GM12878 (cell line): ENCODE results near the gene STK38. TPM values are rescaled to one million over a fixed set of nuclear protein-coding genes. Genes with fewer than 3 reads are reported as not detected.

Experiments
- ATAC-seq: fragments of 200-7000 bp; cut with Tn5 transposase; 3 replicates; pipeline ENCODE4 v1.9.1; 2020; ENCODE audit warnings: mild to moderate bottlenecking, moderate library complexity
- BruUV-seq: library from RNA; stranded (reverse); fragments of 400-500 nt; replicated peaks from 2 replicates; lab custom pipeline; 2021; lab: Mats Ljungman, UMichigan
- CTCF ChIA-PET: fragments of 300-600 bp; sonication (Branson Sonifier 250); formaldehyde crosslinking; extraction: SDS; loops from one replicate; lab custom pipeline; 2021; ENCODE audit warnings: inconsistent platforms; lab: Yijun Ruan, JAX
- POLR2A ChIA-PET: fragments of 350-600 bp; formaldehyde crosslinking; extraction: SDS; loops from one replicate; lab custom pipeline; 2021; ENCODE audit warnings: inconsistent platforms; lab: Charles Lee
- RAD21 ChIA-PET: fragments of 300-600 bp; sonication (Branson Sonifier 250); formaldehyde crosslinking; loops from one replicate; lab custom pipeline; 2023; ENCODE audit warnings: antibody characterized with exemption; ENCODE audit not compliant: unreplicated experiment; lab: Charles Lee
- SMC1A ChIA-PET: fragments of 300-600 bp; sonication (Branson Sonifier 250); formaldehyde crosslinking; loops from one replicate; lab custom pipeline; 2023; ENCODE audit not compliant: unreplicated experiment, uncharacterized antibody; lab: Charles Lee
- DNase-seq: peaks from one replicate; pipeline ENCODE4 v3.0.0-alpha.2; 2011; ENCODE audit warnings: low read depth, low spot score
- FAIRE-seq: peaks from 3 replicates; lab custom pipeline; 2011; peaks lifted over from hg19 to GRCh38; lab: Jason Lieb, UNC
- H2AFZ ChIP-seq: 2 replicates; pipeline ENCODE4 v1.6.0; 2011; ENCODE audit warnings: low read depth, low read length, control low read depth; ENCODE audit not compliant: control insufficient read depth
- H3K27ac ChIP-seq: 2 replicates; pipeline ENCODE4 v1.5.1; 2011; ENCODE audit warnings: control low read depth; ENCODE audit not compliant: control insufficient read depth, insufficient read depth
- H3K27me3 ChIP-seq, 2 experiments: replicated peaks in 1 of 2; 2 replicates each; pipeline versions ENCODE4 v1.6.0 to v1.6.1; 2011; ENCODE audit warnings: low read length in 1 of 2; ENCODE audit not compliant: control insufficient read depth in 2 of 2, insufficient read depth in 2 of 2
- H3K36me3 ChIP-seq, 2 experiments: 2 replicates each; pipeline ENCODE4 v1.5.1; 2011; ENCODE audit warnings: low read length in 1 of 2; ENCODE audit not compliant: control insufficient read depth in 2 of 2, insufficient read depth in 2 of 2
- H3K4me1 ChIP-seq: 2 replicates; pipeline ENCODE4 v1.6.1; 2011; ENCODE audit warnings: mild to moderate bottlenecking, low read length, moderate library complexity, mixed read lengths; ENCODE audit not compliant: control insufficient read depth, insufficient read depth
- H3K4me2 ChIP-seq: 2 replicates; pipeline ENCODE4 v1.6.0; 2011; ENCODE audit warnings: control low read depth; ENCODE audit not compliant: control insufficient read depth, insufficient read depth
- H3K4me3 ChIP-seq: fragments of 200-600 bp; sonication (generic); 2 replicates; pipeline ENCODE4 v1.5.1; 2016
- H3K79me2 ChIP-seq: 2 replicates; pipeline ENCODE4 v1.6.0; 2011; ENCODE audit warnings: low read length; ENCODE audit not compliant: control insufficient read depth, insufficient read depth
- H3K9ac ChIP-seq: 2 replicates; pipeline ENCODE4 v1.8.0; 2011; ENCODE audit warnings: low read length, control low read depth, mixed read lengths; ENCODE audit not compliant: control insufficient read depth, insufficient read depth
- H3K9me3 ChIP-seq: replicated peaks from 3 replicates; pipeline ENCODE4 v1.5.1; 2011; ENCODE audit warnings: mild to moderate bottlenecking, low read length; ENCODE audit not compliant: control insufficient read depth, insufficient read depth
- H4K20me1 ChIP-seq: 2 replicates; pipeline ENCODE4 v1.6.0; 2011; ENCODE audit not compliant: control insufficient read depth, insufficient read depth
- BMI1 ChIP-seq: fragments of 450-650 bp; IDR thresholded peaks from 2 replicates; pipeline ENCODE4 v1.6.1; 2016; ENCODE audit warnings: mild to moderate bottlenecking, moderate library complexity, borderline replicate concordance
- CREM ChIP-seq: IDR thresholded peaks from 2 replicates; pipeline ENCODE4 v1.6.1; 2014; ENCODE audit warnings: antibody characterized with exemption, low read depth
- EED ChIP-seq: sonication (generic); IDR thresholded peaks from 2 replicates; pipeline ENCODE4 v1.6.1; 2016; ENCODE audit warnings: antibody characterized with exemption, low read depth
- FOS ChIP-seq: IDR thresholded peaks from 3 replicates; pipeline ENCODE4 v1.6.1; 2011; ENCODE audit warnings: borderline replicate concordance; ENCODE audit not compliant: insufficient read length; ENCODE audit errors: extremely low read depth
- IRF3 ChIP-seq: fragments of 450-650 bp; IDR thresholded peaks from 2 replicates; pipeline ENCODE4 v1.6.1; 2014; ENCODE audit warnings: mild to moderate bottlenecking
- IRF5 ChIP-seq: fragments of 450-650 bp; IDR thresholded peaks from 2 replicates; pipeline ENCODE4 v1.6.1; 2017; ENCODE audit warnings: borderline replicate concordance
- LARP7 ChIP-seq: fragments of 450-650 bp; IDR thresholded peaks from 2 replicates; pipeline ENCODE4 v1.6.1; 2017; ENCODE audit warnings: mild to moderate bottlenecking
- NFYA ChIP-seq: IDR thresholded peaks from 2 replicates; pipeline ENCODE4 v1.6.1; 2011; ENCODE audit warnings: low read depth, mild to moderate bottlenecking, low read length, improper control_type of control experiment, borderline replicate concordance
- NR2C1 ChIP-seq: fragments of 450-650 bp; IDR thresholded peaks from 2 replicates; pipeline ENCODE4 v1.6.1; 2017; ENCODE audit warnings: antibody characterized with exemption, mild to moderate bottlenecking, moderate library complexity
- RBBP5 ChIP-seq: fragments of 200-600 bp; sonication (generic); conservative IDR thresholded peaks from 2 replicates; pipeline ENCODE4 v1.6.1; 2016
- TCF7 ChIP-seq: IDR thresholded peaks from 2 replicates; pipeline ENCODE4 v1.6.1; 2014; ENCODE audit warnings: antibody characterized with exemption, borderline replicate concordance
- YBX1 ChIP-seq: fragments of 450-650 bp; IDR thresholded peaks from 2 replicates; pipeline ENCODE4 v1.6.1; 2016; ENCODE audit warnings: antibody characterized with exemption
- WGBS: methylation state at CpG from one replicate; pipeline ENCODE4 v1.1.6; 2016; ENCODE audit warnings: low lambda C conversion rate; ENCODE audit not compliant: insufficient replicate concordance, insufficient coverage; ENCODE audit errors: missing lambda C conversion rate; 5-methylcytosine and 5-hydroxymethylcytosine counted together
- in situ Hi-C: fragments of 300-500 bp; cut with MboI; formaldehyde crosslinking; loops from 9 replicates; pipeline ENCODE4 v1.14.3; 2018; ENCODE audit warnings: mixed read lengths
- intact Hi-C: fragments of 100-400 bp; cut with micrococcal nuclease; formaldehyde crosslinking; loops from one replicate; pipeline ENCODE4 v1.14.2; 2022; ENCODE audit not compliant: unreplicated experiment
- polyA plus RNA-seq, 11 experiments: library from polyadenylated mRNA; depleted of rRNA in 4 of 11; unstranded in 6 of 11; stranded (reverse) in 5 of 11; fragments of >200 nt; fragmentation: Nextera tagmentation in 4 of 11; fragmentation: Illumina TruSeq in 1 of 11; extraction: Ambion mirVana in 4 of 11; extraction: Trizol in 1 of 11; gene quantifications; 1 replicate in 1 of 11; 2 replicates in 10 of 11; pipeline versions ENCODE4 v1.2.1 to v1.2.3, GENCODE V29; 2011 to 2016; ENCODE audit warnings: inconsistent platforms in 2 of 11, missing spikeins in 2 of 11, low read depth in 1 of 11
- total RNA-seq, 4 experiments: library from RNA; depleted of rRNA in 3 of 4; stranded (reverse); fragments of >200 nt in 3 of 4; fragmentation: Illumina TruSeq in 1 of 4; extraction: Trizol in 1 of 4; gene quantifications; 2 replicates each; pipeline versions ENCODE4 v1.2.1 to v1.2.3, GENCODE V29; 2013 to 2021

Gene STK38
- total and polyA plus RNA-seq, 10 of the 15 experiments (the other 5 are each of a cell fraction or from before 2014, with no cell fraction given) = 4.1 to 18.7 (median 13.6) TPM

- Histone ChIP-seq H3K4me3 (no peak overlapping the region), H3K27me3 (no peaks in the 10 kb centered on the region), H3K79me2 (no peaks in the 10 kb centered on the region), H3K4me2 (no peak overlapping the region), H2AFZ (no peak overlapping the region), H3K9me3 (no peaks in the 10 kb centered on the region), H3K9ac (no peak overlapping the region), H3K4me1 (no peaks in the 10 kb centered on the region), H3K36me3 (no peaks in the 10 kb centered on the region), H4K20me1 (no peaks in the 10 kb centered on the region), H3K27ac (no peak overlapping the region)
- ATAC-seq = no peak
- ChIA-PET RAD21 (interaction anchor here (1.2 kb wide), 1 partner anchor 19 kb away, joined by 3 read pairs; no protein-coding TSS in a partner anchor), SMC1A (interaction anchor here (1.2 to 3.7 kb wide), 5 partner anchors 9 to 141 kb away, joined by 3 to 19 read pairs (median 5); no protein-coding TSS in a partner anchor), POLR2A (interaction anchor here (1.0 to 2.0 kb wide), 3 partner anchors 9 to 446 kb away, joined by 3 to 7 read pairs (median 3); no protein-coding TSS in a partner anchor), CTCF (interaction anchor here (0.8 to 3.3 kb wide), 3 partner anchors 19 to 108 kb away, joined by 3 to 11 read pairs (median 5); no protein-coding TSS in a partner anchor)
- no peak for TF ChIP-seq NFYA
- no peak for TF ChIP-seq LARP7
- no peak for TF ChIP-seq RBBP5
- no peak for TF ChIP-seq YBX1
- TF ChIP-seq BMI1 = no peak
- TF ChIP-seq EED = no peak
- no peak for TF ChIP-seq CREM
- TF ChIP-seq FOS = no peak
- no peak for TF ChIP-seq IRF5
- TF ChIP-seq NR2C1 = no peak
- no peak for TF ChIP-seq IRF3
- no peak for TF ChIP-seq TCF7
- in situ Hi-C loops = no loop called here
- intact Hi-C loops = no loop called here
- DNase-seq = no peak
- BruUV-seq = no TSS peak
- no peak for FAIRE-seq
- 62% methylated on average over 4 of the region's 4 CpGs for WGBS
Observed at GRCh38 chr6:36560822-36561221, 13.5 kb upstream of the STK38 start.
